Vagina (tissue), 2 donors: ENCODE data around the gene FAM161A. TPM values are rescaled to one million over a fixed set of nuclear protein-coding genes. Genes with fewer than 3 reads are reported as not detected.
"Not testable (repeated sequence)": the region's sequence is repeated elsewhere in the genome, so short reads cannot be mapped to it uniquely, and the experiment has no call there.

Experiments
- DNase-seq, 2 donors: peaks; one replicate each; pipeline ENCODE4 v3.0.0-alpha.2; 2017; ENCODE audit errors: extremely low spot score in 2 of 2
- H3K27ac ChIP-seq: fragments of 200-600 bp; sonication (generic); one replicate; pipeline ENCODE4 v1.5.1; 2019
- H3K27me3 ChIP-seq: fragments of 200-600 bp; sonication (generic); one replicate; pipeline ENCODE4 v1.5.1; 2019
- H3K36me3 ChIP-seq, 2 donors: fragments of 200-600 bp; sonication (generic); one replicate each; pipeline ENCODE4 v1.5.1; 2017 to 2019
- H3K4me1 ChIP-seq: fragments of 200-600 bp; sonication (generic); one replicate; pipeline ENCODE4 v1.5.1; 2019
- H3K4me3 ChIP-seq, 2 donors: fragments of 200-600 bp; sonication (generic); 1 replicate in 1 of 2; 2 replicates in 1 of 2; pipeline ENCODE4 v1.5.1; 2016 to 2019
- H3K9me3 ChIP-seq: fragments of 200-600 bp; sonication (generic); one replicate; pipeline ENCODE4 v1.5.1; 2019
- CTCF ChIP-seq, 3 experiments: fragments of 450-650 bp in 2 of 3; fragments of 200-600 bp in 1 of 3; sonication (generic) in 1 of 3; IDR thresholded peaks; one replicate each; pipeline ENCODE4 v1.5.1; 2017 to 2019; ENCODE audit warnings: antibody characterized with exemption in 3 of 3, mild to moderate bottlenecking in 2 of 3, moderate library complexity in 2 of 3
- POLR2A ChIP-seq, 2 donors: fragments of 450-650 bp; IDR thresholded peaks; one replicate each; pipeline ENCODE4 v1.6.1; 2017; ENCODE audit warnings: antibody characterized with exemption in 2 of 2, mild to moderate bottlenecking in 2 of 2, moderate library complexity in 2 of 2
- POLR2AphosphoS5 ChIP-seq, 2 donors: sonication (generic); formaldehyde crosslinking; IDR thresholded peaks; one replicate each; pipeline ENCODE4 v1.9.0; 2017; ENCODE audit warnings: antibody characterized with exemption in 2 of 2, mild to moderate bottlenecking in 2 of 2, low read depth in 1 of 2; ENCODE audit not compliant: insufficient read depth in 1 of 2
- intact Hi-C: fragments of 100-400 bp; cut with DNase I; formaldehyde crosslinking; loops from one replicate; pipeline ENCODE4 v1.15.1; 2023
- total RNA-seq: library from RNA; depleted of rRNA; stranded (reverse); fragments of >200 nt; gene quantifications from one replicate; pipeline ENCODE4 v1.2.3, GENCODE V29; 2016

FAM161A gene
- total RNA-seq, 1 donor from 2014 or later, result 2.5 TPM

- no peaks in the 10 kb centered on the region for H3K9me3 ChIP-seq
- H3K4me1 ChIP-seq, result no peaks in the 10 kb centered on the region
- H3K36me3 ChIP-seq, result no peaks in the 10 kb centered on the region
- TF ChIP-seq POLR2A (IDR thresholded peaks at IDR 0.05), result no peak
- TF ChIP-seq POLR2AphosphoS5 (IDR thresholded peaks at IDR 0.05; ENCODE audit: insufficient read depth in 1 of 2, low read depth in 1 of 2), result no peak
- TF ChIP-seq CTCF (IDR thresholded peaks at IDR 0.05), result no peak
- intact Hi-C loops, result no loop called here
- no peak overlapping the region for H3K27ac ChIP-seq
- no peak overlapping the region for H3K4me3 ChIP-seq
- H3K27me3 ChIP-seq, result no peaks in the 10 kb centered on the region
- no peak for DNase-seq
Measured at GRCh38 chr2:61816480-61817355, 37.1 kb downstream of the FAM161A start.

DNA sequence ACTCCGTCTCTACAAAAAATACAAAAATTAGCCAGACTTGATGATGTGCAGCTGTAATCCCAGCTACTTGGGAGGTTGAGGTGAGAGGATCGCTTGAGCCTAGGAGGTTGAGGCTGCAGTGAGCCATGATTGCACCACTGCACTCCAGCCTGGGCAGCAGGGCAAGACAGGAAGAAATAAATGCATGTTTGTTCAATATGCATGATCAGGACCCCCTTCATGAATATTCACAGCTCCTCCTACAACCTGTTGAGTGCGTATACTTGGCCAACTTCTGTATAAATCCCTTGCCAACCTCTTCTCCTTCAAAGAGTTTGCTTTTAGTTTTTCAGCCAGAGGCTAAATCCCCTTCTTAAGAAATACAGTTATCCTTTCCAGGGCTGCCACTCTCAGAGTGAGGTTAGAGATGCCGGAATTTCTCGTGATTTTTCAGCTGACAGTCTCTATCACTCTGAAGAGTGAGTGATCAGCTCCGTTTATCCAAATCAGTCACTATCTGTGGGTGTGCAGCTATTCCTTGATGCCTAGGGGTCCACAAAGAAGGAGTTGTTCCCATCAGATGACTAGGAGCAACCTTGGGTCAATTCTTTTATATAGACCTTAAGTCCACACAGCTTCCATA lies 39.2 kb downstream of the FAM161A start:
- Histone ChIP-seq H3K4me1 (no peaks in the 10 kb centered on the region), H3K9me3 (no peaks in the 10 kb centered on the region), H3K4me3 (no peak overlapping the region), H3K27ac (no peak overlapping the region), H3K36me3 (no peaks in the 10 kb centered on the region), H3K27me3 (no peaks in the 10 kb centered on the region)
- DNase-seq, result no peak
- intact Hi-C loops, result no loop called here
- no peak for TF ChIP-seq POLR2AphosphoS5 (IDR thresholded peaks at IDR 0.05; ENCODE audit: insufficient read depth in 1 of 2, low read depth in 1 of 2)
- no peak for TF ChIP-seq POLR2A (IDR thresholded peaks at IDR 0.05)
- no peak for TF ChIP-seq CTCF (IDR thresholded peaks at IDR 0.05)

GRCh38 chr2:61813314-61813713 lies 40.5 kb downstream of the FAM161A start:
- not testable (repeated sequence) for H3K27ac ChIP-seq, H3K36me3 ChIP-seq

DNA sequence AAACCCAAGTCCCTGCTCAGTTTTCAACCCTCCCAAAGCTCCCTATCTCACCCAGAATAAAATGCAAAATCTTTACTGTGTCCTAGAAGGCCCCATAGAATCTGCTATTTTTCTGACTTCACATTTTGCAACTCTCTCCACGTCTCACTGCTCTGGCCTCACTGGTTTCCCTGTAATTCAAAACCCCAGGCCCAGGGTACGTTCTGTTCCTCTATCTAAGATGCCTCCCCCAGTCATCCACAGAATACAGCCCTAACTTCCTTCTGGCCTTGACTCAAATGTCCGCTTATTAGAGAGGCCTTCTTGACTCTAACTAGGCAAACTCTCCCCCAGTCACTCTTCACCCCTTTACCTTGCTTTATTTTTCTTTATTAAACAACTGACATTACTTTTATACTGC lies 42.0 kb downstream of the FAM161A start:
- Histone ChIP-seq H3K36me3 (no peaks in the 10 kb centered on the region), H3K27me3 (no peaks in the 10 kb centered on the region), H3K4me3 (no peak overlapping the region), H3K4me1 (no peaks in the 10 kb centered on the region), H3K27ac (no peak overlapping the region), H3K9me3 (no peaks in the 10 kb centered on the region)
- TF ChIP-seq POLR2AphosphoS5 (IDR thresholded peaks at IDR 0.05; ENCODE audit: insufficient read depth in 1 of 2, low read depth in 1 of 2), result no peak
- TF ChIP-seq POLR2A (IDR thresholded peaks at IDR 0.05), result no peak
- TF ChIP-seq CTCF (IDR thresholded peaks at IDR 0.05), result no peak
- no peak for DNase-seq
- intact Hi-C loops, result no loop called here

More at GRCh38 chr2:61813314-61813713, 40.5 kb downstream of the FAM161A start:
- H3K4me3 ChIP-seq, intact Hi-C loops, DNase-seq, H3K9me3 ChIP-seq, H3K27me3 ChIP-seq, H3K4me1 ChIP-seq: not testable (repeated sequence)

DNA sequence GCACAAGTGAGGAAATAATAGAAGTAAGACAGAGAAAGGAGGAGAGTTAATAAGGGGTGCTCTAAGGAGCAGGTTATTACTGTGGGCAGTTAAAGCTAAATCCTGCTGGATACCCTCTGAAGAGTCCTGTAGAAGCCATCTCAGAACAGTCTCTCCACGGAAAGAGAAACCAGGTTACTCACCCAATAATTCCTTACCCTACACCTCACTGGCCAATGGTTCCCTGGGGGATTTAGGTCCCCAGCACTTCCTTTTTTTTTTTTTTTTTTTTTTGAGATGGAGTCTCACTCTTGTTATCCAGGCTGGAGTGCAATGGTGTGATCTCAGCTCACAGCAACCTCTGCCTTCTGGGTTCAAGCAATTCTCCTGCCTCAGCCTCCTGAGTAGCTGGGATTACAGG lies 43.7 kb downstream of the FAM161A start:
- H3K4me3 ChIP-seq, H3K9me3 ChIP-seq, H3K27ac ChIP-seq, H3K36me3 ChIP-seq, intact Hi-C loops, DNase-seq, H3K27me3 ChIP-seq, H3K4me1 ChIP-seq: not testable (repeated sequence)

DNA sequence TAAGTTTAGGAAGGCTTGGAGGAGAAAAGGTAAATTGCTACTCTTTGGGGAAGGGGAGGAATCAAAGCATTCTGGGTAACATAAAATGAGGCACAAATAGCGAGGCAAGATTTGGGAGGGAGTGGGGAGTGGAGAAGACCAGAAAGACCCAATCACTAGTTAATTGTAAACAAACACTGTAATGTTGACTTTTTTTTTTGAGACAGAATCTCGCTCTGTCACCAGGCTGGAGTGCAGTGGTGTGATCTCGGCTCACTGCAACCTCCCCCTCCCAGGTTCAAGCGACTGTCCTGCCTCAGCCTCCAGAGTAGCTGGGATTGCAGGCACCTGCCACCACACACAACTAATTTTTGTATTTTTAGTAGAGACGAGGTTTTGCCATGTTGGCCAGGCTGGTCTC lies 45.2 kb downstream of the FAM161A start:
- H3K27me3 ChIP-seq, DNase-seq, H3K4me3 ChIP-seq, H3K4me1 ChIP-seq, intact Hi-C loops, H3K27ac ChIP-seq, H3K9me3 ChIP-seq, H3K36me3 ChIP-seq: not testable (repeated sequence)
